ENCODE measurements around the gene PC. TPM values are rescaled to one million over a fixed set of nuclear protein-coding genes. Genes with fewer than 3 reads are reported as not detected.

The PC gene
- total RNA-seq, 1 experiment from 2014 or later = 40.5 TPM

GRCh38 chr11:66841861-66842260 is 116.3 kb downstream of the PC start:
- CTCF ChIA-PET = interaction anchor here (0.5 to 1.7 kb wide), 3 partner anchors 39 to 394 kb away, joined by 3 to 5 read pairs (median 4); no protein-coding TSS in a partner anchor
- TF ChIP-seq, protein P1, sequence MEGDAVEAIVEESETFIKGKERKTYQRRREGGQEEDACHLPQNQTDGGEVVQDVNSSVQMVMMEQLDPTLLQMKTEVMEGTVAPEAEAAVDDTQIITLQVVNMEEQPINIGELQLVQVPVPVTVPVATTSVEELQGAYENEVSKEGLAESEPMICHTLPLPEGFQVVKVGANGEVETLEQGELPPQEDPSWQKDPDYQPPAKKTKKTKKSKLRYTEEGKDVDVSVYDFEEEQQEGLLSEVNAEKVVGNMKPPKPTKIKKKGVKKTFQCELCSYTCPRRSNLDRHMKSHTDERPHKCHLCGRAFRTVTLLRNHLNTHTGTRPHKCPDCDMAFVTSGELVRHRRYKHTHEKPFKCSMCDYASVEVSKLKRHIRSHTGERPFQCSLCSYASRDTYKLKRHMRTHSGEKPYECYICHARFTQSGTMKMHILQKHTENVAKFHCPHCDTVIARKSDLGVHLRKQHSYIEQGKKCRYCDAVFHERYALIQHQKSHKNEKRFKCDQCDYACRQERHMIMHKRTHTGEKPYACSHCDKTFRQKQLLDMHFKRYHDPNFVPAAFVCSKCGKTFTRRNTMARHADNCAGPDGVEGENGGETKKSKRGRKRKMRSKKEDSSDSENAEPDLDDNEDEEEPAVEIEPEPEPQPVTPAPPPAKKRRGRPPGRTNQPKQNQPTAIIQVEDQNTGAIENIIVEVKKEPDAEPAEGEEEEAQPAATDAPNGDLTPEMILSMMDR (IDR thresholded peaks at IDR 0.05; ENCODE audit: unreplicated experiment) = no peak
- Mint-ChIP-seq H3K27me3 (ENCODE audit: unreplicated experiment) (no peaks in the 10 kb centered on the region), H3K9me3 (ENCODE audit: low read depth, unreplicated experiment) (no peaks in the 10 kb centered on the region), H3K27ac (ENCODE audit: unreplicated experiment) (peak overlapping the region; percentile 94), H3K4me3 (ENCODE audit: low read depth, unreplicated experiment) (peak overlapping the region; percentile 92), H3K36me3 (ENCODE audit: insufficient read depth, unreplicated experiment) (peaks cover 62% of the 10 kb centered on the region), H3K4me1 (ENCODE audit: low read depth, unreplicated experiment) (peaks cover 32% of the 10 kb centered on the region)
- BruUV-seq (replicated peaks) = no TSS peak
- DNase-seq = no peak
- intact Hi-C loops (cut with micrococcal nuclease; ENCODE audit: unreplicated experiment) = no loop called here

DNA sequence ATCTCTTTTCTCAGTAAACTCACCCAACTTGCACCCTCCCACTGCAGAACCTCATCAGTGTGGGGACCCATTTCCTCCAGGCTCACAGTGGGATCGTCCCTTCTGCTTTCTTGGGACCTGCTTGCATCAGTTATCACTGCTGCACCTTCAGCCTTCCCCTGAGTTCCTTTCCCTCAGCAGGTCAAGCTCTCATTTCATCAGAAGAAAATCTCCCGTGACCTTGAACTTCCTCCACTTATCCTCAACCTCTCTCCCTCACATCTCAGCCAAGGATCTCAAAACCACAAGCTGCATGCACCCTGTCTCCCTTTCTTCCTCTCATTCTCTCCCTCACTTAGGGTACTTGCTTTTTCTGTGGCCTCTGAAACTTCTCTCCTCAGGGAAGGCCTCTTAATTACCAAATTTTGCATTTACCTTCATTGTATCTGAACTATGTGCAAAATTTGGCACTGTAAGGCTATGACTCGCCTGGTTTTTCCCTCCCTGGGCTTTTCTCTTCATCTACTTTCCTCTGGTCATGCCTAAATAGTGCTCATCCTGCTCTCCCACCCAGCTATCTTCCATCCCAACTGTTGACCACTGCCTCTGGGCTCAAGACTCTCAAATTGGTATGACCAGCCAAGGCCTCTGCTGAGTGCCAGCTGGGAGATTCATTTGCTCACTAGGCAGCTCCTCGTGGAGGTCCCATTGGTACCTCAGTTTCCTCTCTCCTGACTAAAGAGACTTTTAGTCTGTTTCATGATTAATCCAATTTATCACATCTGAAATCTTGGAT is 117.7 kb downstream of the PC start:
- no TSS peak for BruUV-seq (replicated peaks)
- peaks cover 32% of the 10 kb centered on the region for H3K4me1 Mint-ChIP-seq (ENCODE audit: low read depth, unreplicated experiment)
- no peak overlapping the region for H3K4me3 Mint-ChIP-seq (ENCODE audit: low read depth, unreplicated experiment)
- no peak for DNase-seq
- TF ChIP-seq, protein P1 (IDR thresholded peaks at IDR 0.05; ENCODE audit: unreplicated experiment) = no peak
- H3K27ac Mint-ChIP-seq (ENCODE audit: unreplicated experiment) = no peak overlapping the region
- intact Hi-C loops (cut with micrococcal nuclease; ENCODE audit: unreplicated experiment) = no loop called here
- H3K36me3 Mint-ChIP-seq (ENCODE audit: insufficient read depth, unreplicated experiment) = peaks cover 51% of the 10 kb centered on the region
- H3K9me3 Mint-ChIP-seq (ENCODE audit: low read depth, unreplicated experiment) = no peaks in the 10 kb centered on the region
- CTCF ChIA-PET = no interaction called here
- H3K27me3 Mint-ChIP-seq (ENCODE audit: unreplicated experiment) = no peaks in the 10 kb centered on the region

DNA sequence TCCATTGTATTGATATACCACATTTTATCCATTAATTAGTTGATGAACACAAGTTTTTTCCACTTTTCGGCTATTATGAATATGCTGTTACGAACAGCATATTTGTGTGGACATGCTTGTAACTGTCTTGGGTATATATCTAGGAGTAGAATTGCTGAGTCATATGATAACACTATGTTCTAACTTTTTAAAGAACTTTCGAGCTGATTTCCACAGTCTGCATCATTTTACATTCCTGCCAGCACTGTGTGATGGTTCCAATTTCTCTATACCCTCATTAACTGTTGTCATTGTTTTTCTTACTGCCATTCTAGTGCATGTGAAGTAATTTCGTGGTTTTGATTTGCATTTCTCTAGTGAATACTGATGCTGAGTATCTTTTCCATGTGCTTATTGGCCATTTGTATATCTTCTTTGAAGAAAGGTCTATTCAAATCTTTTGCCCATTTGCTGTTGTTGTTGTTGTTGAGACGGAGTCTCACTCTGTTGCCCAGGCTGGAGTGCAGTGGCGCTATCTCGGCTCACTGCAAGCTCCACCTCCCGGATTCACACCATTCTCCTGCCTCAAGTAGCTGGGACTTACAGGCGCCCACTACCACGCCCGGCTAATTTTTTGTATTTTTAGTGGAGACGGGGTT is 122.3 kb downstream of the PC start:
- no peak overlapping the region for H3K4me3 Mint-ChIP-seq (ENCODE audit: low read depth, unreplicated experiment)
- no peak overlapping the region for H3K27ac Mint-ChIP-seq (ENCODE audit: unreplicated experiment)
- intact Hi-C loops (cut with micrococcal nuclease; ENCODE audit: unreplicated experiment) = loop anchor here (10.0 kb wide), 1 partner anchor 261 kb away; no protein-coding TSS in a partner anchor
- no peaks in the 10 kb centered on the region for H3K9me3 Mint-ChIP-seq (ENCODE audit: low read depth, unreplicated experiment)
- no TSS peak for BruUV-seq (replicated peaks)
- peaks cover 17% of the 10 kb centered on the region for H3K4me1 Mint-ChIP-seq (ENCODE audit: low read depth, unreplicated experiment)
- CTCF ChIA-PET = no interaction called here
- no peak for DNase-seq
- H3K36me3 Mint-ChIP-seq (ENCODE audit: insufficient read depth, unreplicated experiment) = peaks cover 33% of the 10 kb centered on the region
- TF ChIP-seq, protein P1 (IDR thresholded peaks at IDR 0.05; ENCODE audit: unreplicated experiment) = no peak
- no peaks in the 10 kb centered on the region for H3K27me3 Mint-ChIP-seq (ENCODE audit: unreplicated experiment)

DNA sequence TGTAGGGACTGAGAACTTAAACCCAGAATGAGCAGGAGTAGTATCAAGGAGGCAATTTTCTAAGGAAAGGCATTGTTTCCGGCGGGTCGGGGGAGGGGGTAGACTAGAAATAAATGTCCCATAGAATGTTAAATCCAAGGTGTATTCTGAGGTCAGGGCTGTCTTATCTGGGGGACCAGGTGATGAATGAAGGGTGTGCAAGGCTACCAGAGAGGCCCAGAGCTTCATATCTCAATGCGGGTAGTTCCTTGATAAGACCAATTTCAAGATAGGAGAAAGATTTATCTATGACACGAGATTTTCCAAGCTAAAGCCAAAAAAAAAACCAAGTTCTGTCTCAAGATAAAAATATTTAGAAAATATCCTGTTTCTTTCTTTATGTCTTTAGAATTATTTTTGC is 123.2 kb downstream of the PC start:
- peaks cover 25% of the 10 kb centered on the region for H3K36me3 Mint-ChIP-seq (ENCODE audit: insufficient read depth, unreplicated experiment)
- intact Hi-C loops (cut with micrococcal nuclease; ENCODE audit: unreplicated experiment) = loop anchor here (1.0 to 10.0 kb wide), 2 partner anchors 141 to 260 kb away; no protein-coding TSS in a partner anchor
- no TSS peak for BruUV-seq (replicated peaks)
- H3K27ac Mint-ChIP-seq (ENCODE audit: unreplicated experiment) = no peak overlapping the region
- no peak overlapping the region for H3K4me3 Mint-ChIP-seq (ENCODE audit: low read depth, unreplicated experiment)
- no peaks in the 10 kb centered on the region for H3K9me3 Mint-ChIP-seq (ENCODE audit: low read depth, unreplicated experiment)
- CTCF ChIA-PET = interaction anchor here (0.6 to 1.2 kb wide), 3 partner anchors 108 to 156 kb away, joined by 3 read pairs; no protein-coding TSS in a partner anchor
- H3K4me1 Mint-ChIP-seq (ENCODE audit: low read depth, unreplicated experiment) = peaks cover 8% of the 10 kb centered on the region
- TF ChIP-seq, protein P1 (IDR thresholded peaks at IDR 0.05; ENCODE audit: unreplicated experiment) = no peak
- DNase-seq = no peak
- H3K27me3 Mint-ChIP-seq (ENCODE audit: unreplicated experiment) = no peaks in the 10 kb centered on the region

All from Calu3 (cell line).